K562 (cell line): ENCODE data around the gene ADAP1. TPM values are rescaled to one million over a fixed set of nuclear protein-coding genes. Genes with fewer than 3 reads are reported as not detected.

Experiments
- ATAC-seq: fragments of 200-7000 bp; cut with Tn5 transposase; 3 replicates; pipeline ENCODE4 v1.9.1; 2020; ENCODE audit warnings: moderate library complexity
- BruUV-seq: library from RNA; stranded (reverse); fragments of 400-500 nt; replicated peaks from 2 replicates; lab custom pipeline; 2021; lab: Mats Ljungman, UMichigan
- CTCF ChIA-PET: fragments of 300-600 bp; formaldehyde crosslinking; extraction: SDS; loops from one replicate; lab custom pipeline; 2021; ENCODE audit warnings: low intra/inter-chr PET ratio; lab: Yijun Ruan, JAX
- POLR2A ChIA-PET: fragments of 300-600, 350-650 bp; sonication (Branson Sonifier 250); formaldehyde crosslinking; extraction: SDS; loops from one replicate; lab custom pipeline; 2021; ENCODE audit warnings: antibody characterized with exemption, inconsistent platforms; lab: Yijun Ruan, JAX
- DNase-seq, 4 experiments: peaks; one replicate each; pipeline versions ENCODE4 v3.0.0 to v3.0.0-alpha.2; 2011 to 2018; ENCODE audit warnings: low spot score in 3 of 4, mixed read lengths in 3 of 4; ENCODE audit errors: extremely low read depth in 1 of 4
- FAIRE-seq: peaks from 2 replicates; lab custom pipeline; 2011; peaks lifted over from hg19 to GRCh38; lab: Jason Lieb, UNC
- H2AFZ ChIP-seq: 2 replicates; pipeline ENCODE4 v1.6.0; 2011; ENCODE audit warnings: low read depth, low read length, control low read depth, inconsistent platforms
- H3K27ac ChIP-seq: fragments of 200-600 bp; 3 replicates; pipeline ENCODE4 v1.8.0; 2011; ENCODE audit warnings: low read depth, mild to moderate bottlenecking, control low read depth, inconsistent platforms, low read length, moderate library complexity, mixed read lengths; ENCODE audit errors: extremely low read depth
- H3K27me3 ChIP-seq, 2 experiments: fragments of 300-600 bp in 1 of 2; 2 replicates in 1 of 2; 3 replicates in 1 of 2; pipeline versions ENCODE4 v1.6.0 to v1.8.0; 2011; ENCODE audit warnings: inconsistent platforms in 2 of 2, low read length in 2 of 2, mild to moderate bottlenecking in 1 of 2, mixed read lengths in 1 of 2, moderate library complexity in 1 of 2; ENCODE audit not compliant: control insufficient read depth in 2 of 2, insufficient read depth in 2 of 2
- H3K36me3 ChIP-seq: fragments of 300-600 bp; 3 replicates; pipeline ENCODE4 v1.8.0; 2011; ENCODE audit warnings: mild to moderate bottlenecking, low read length, inconsistent platforms; ENCODE audit not compliant: control insufficient read depth, insufficient read depth
- H3K4me1 ChIP-seq, 2 experiments: fragments of 200-600 bp in 1 of 2; replicated peaks in 1 of 2; 2 replicates in 1 of 2; 3 replicates in 1 of 2; pipeline versions ENCODE4 v1.5.1 to v1.8.0; 2011; ENCODE audit warnings: inconsistent platforms in 2 of 2, low read length in 2 of 2, mild to moderate bottlenecking in 1 of 2, mixed read lengths in 1 of 2, moderate library complexity in 1 of 2; ENCODE audit not compliant: control insufficient read depth in 2 of 2, insufficient read depth in 2 of 2
- H3K4me2 ChIP-seq: 2 replicates; pipeline ENCODE4 v1.6.1; 2011; ENCODE audit warnings: low read length, control low read depth, inconsistent platforms, mixed read lengths; ENCODE audit not compliant: insufficient read depth
- H3K4me3 ChIP-seq: fragments of 200-600 bp; sonication (generic), shearing (Covaris generic); 2 replicates; pipeline ENCODE4 v1.5.1; 2016; ENCODE audit warnings: control low read depth, inconsistent platforms
- H3K79me2 ChIP-seq: fragments of 200-600 bp; 3 replicates; pipeline ENCODE4 v1.8.0; 2011; ENCODE audit warnings: low read length, inconsistent platforms; ENCODE audit not compliant: control insufficient read depth, insufficient read depth
- H3K9ac ChIP-seq, 2 experiments: 2 replicates each; pipeline versions ENCODE4 v1.6.0 to v1.6.1; 2011; ENCODE audit warnings: low read depth in 2 of 2, low read length in 2 of 2, control low read depth in 1 of 2, inconsistent platforms in 1 of 2, mild to moderate bottlenecking in 1 of 2, mixed read lengths in 1 of 2; ENCODE audit not compliant: insufficient read depth in 1 of 2
- H3K9me1 ChIP-seq: one replicate; pipeline ENCODE4 v1.6.0; 2011; ENCODE audit warnings: inconsistent platforms, mild to moderate bottlenecking, low read length, moderate library complexity; ENCODE audit not compliant: control insufficient read depth, insufficient read depth
- H3K9me3 ChIP-seq: replicated peaks from 2 replicates; pipeline ENCODE4 v1.5.1; 2011; ENCODE audit warnings: low read depth, low read length, inconsistent platforms; ENCODE audit not compliant: control insufficient read depth, insufficient read depth
- H4K20me1 ChIP-seq: replicated peaks from 2 replicates; pipeline ENCODE4 v1.6.1; 2011; ENCODE audit warnings: low read length, inconsistent platforms, mixed read lengths; ENCODE audit not compliant: control insufficient read depth, insufficient read depth
- CBX1 ChIP-seq: sonication (generic); IDR thresholded peaks from 2 replicates; pipeline ENCODE4 v1.6.1; 2016; ENCODE audit warnings: antibody characterized with exemption, low read depth, mild to moderate bottlenecking
- DPF2 ChIP-seq: fragments of 450-650 bp; IDR thresholded peaks from 2 replicates; pipeline ENCODE4 v1.6.1; 2016
- TFAM ChIP-seq: fragments of 250-450 bp; sonication (Bioruptor Pico); conservative IDR thresholded peaks from 2 replicates; pipeline ENCODE4 v1.5.0; 2021; ENCODE audit warnings: mild to moderate bottlenecking, moderate library complexity
- USF1 ChIP-seq: sonication (generic); formaldehyde crosslinking; IDR thresholded peaks from 2 replicates; pipeline ENCODE4 v1.9.0; 2022; ENCODE audit warnings: mild to moderate bottlenecking, missing genetic modification reagents
- ZFP30 ChIP-seq: fragments of 250-450 bp; sonication (Bioruptor Pico); IDR thresholded peaks from 2 replicates; pipeline ENCODE4 v1.8.0; 2022; ENCODE audit warnings: moderate library complexity, mild to moderate bottlenecking, inconsistent platforms, borderline replicate concordance
- WGBS: fragments of 100-300 bp; shearing (Covaris generic); methylation state at CpG from one replicate; pipeline ENCODE4 v1.1.6; 2016; ENCODE audit warnings: low coverage, mixed read lengths; ENCODE audit not compliant: insufficient coverage; ENCODE audit errors: missing lambda C conversion rate; 5-methylcytosine and 5-hydroxymethylcytosine counted together
- in situ Hi-C: fragments of 300-500 bp; cut with MboI; formaldehyde crosslinking; loops from 4 replicates; pipeline ENCODE4 v1.15.0; 2018; ENCODE audit warnings: inconsistent platforms, mixed read lengths
- intact Hi-C: fragments of 100-400 bp; cut with micrococcal nuclease; formaldehyde crosslinking; loops from 2 replicates; pipeline ENCODE4 v1.14.2; 2022
- polyA plus RNA-seq, 8 experiments: library from polyadenylated mRNA; depleted of rRNA in 4 of 8; stranded (reverse) in 5 of 8; unstranded in 3 of 8; fragments of >200 nt; fragmentation: Nextera tagmentation in 2 of 8; fragmentation: Illumina TruSeq in 1 of 8; extraction: Ambion mirVana in 2 of 8; extraction: Trizol in 1 of 8; gene quantifications; 2 replicates each; pipeline versions ENCODE4 v1.2.1 to v1.2.3, GENCODE V29; 2011 to 2014; ENCODE audit warnings: inconsistent platforms in 1 of 8, missing spikeins in 1 of 8
- total RNA-seq, 7 experiments: library from RNA; depleted of rRNA in 6 of 7; stranded (reverse); fragments of >200 nt in 6 of 7; fragmentation: Illumina TruSeq in 2 of 7; extraction: Trizol in 2 of 7; gene quantifications; 2 replicates each; pipeline versions ENCODE4 v1.2.1 to v1.2.3, GENCODE V29; 2011 to 2021; ENCODE audit warnings: low replicate concordance in 1 of 7

ADAP1 gene
- total and polyA plus RNA-seq, 9 of the 15 experiments (the other 6 are each of a cell fraction or from before 2014, with no cell fraction given), result 0.27 to 1.4 (median 0.52) TPM; not detected in 3

GRCh38 chr7:974172-974571, 19.7 kb upstream of the ADAP1 start:
- FAIRE-seq, result peak; percentile 79
- intact Hi-C loops, result no loop called here

GRCh38 chr7:973312-973711, 18.8 kb upstream of the ADAP1 start:
- no peak for ATAC-seq
- intact Hi-C loops, result no loop called here
- H3K79me2 ChIP-seq, result peaks cover 46% of the 10 kb centered on the region
- no peak for TF ChIP-seq TFAM (CRISPR knock-in tag)
- no peak for TF ChIP-seq USF1 (CRISPR knock-in tag)
- no peak for TF ChIP-seq ZFP30
- H3K4me2 ChIP-seq, result no peak overlapping the region
- no peak overlapping the region; the same call in 2 of the 3 replicates for H3K27ac ChIP-seq
- H3K27me3 ChIP-seq, result no peaks in the 10 kb centered on the region
- no peaks in the 10 kb centered on the region for H3K9me3 ChIP-seq
- no peak for DNase-seq
- H3K4me3 ChIP-seq, result no peak overlapping the region
- no peak overlapping the region for H2AFZ ChIP-seq
- 88% methylated on average over 9 of the region's 9 CpGs for WGBS
- BruUV-seq, result no TSS peak
- no peak for FAIRE-seq
- in situ Hi-C loops, result no loop called here
- ChIA-PET POLR2A (interaction anchor here (1.0 to 1.4 kb wide), 4 partner anchors 9 to 164 kb away, joined by 3 to 6 read pairs (median 3); no protein-coding TSS in a partner anchor), CTCF (no interaction called here)
- no peaks in the 10 kb centered on the region; the same call in 1 of the 2 replicates for H4K20me1 ChIP-seq
- H3K9me1 ChIP-seq, result no peaks in the 10 kb centered on the region
- H3K36me3 ChIP-seq, result peaks cover 50% of the 10 kb centered on the region
- peaks cover 7 to 23% of the 10 kb centered on the region in 2 experiments; a peak in 4 of 5 replicates for H3K4me1 ChIP-seq
- peak overlapping the region in 1 of 2 experiments; percentile 50; a peak in 1 of 4 replicates for H3K9ac ChIP-seq

More at GRCh38 chr7:974172-974571, 19.7 kb upstream of the ADAP1 start:
- peak overlapping the region; percentile 100 for H3K4me3 ChIP-seq
- no peak overlapping the region; the same call in 2 of the 3 replicates for H3K27ac ChIP-seq
- in situ Hi-C loops, result no loop called here
- H3K9me3 ChIP-seq, result no peaks in the 10 kb centered on the region; the same call in 1 of the 2 replicates
- H3K4me2 ChIP-seq, result peak overlapping the region; percentile 92
- CTCF ChIA-PET, result interaction anchor here (0.7 kb wide), 1 partner anchor 17 kb away, joined by 3 read pairs; no protein-coding TSS in a partner anchor
- no peaks in the 10 kb centered on the region; the same call in 1 of the 2 replicates for H4K20me1 ChIP-seq
- WGBS, result 27% methylated on average over 6 of the region's 7 CpGs
- peaks cover 5 to 7% of the 10 kb centered on the region in 2 experiments; a peak in 3 of 5 replicates for H3K27me3 ChIP-seq
- no peak for DNase-seq
- H3K36me3 ChIP-seq, result peaks cover 41% of the 10 kb centered on the region
- no peak overlapping the region for H2AFZ ChIP-seq
- ATAC-seq, result peak; percentile 30; the same call in 1 of the 3 replicates
- BruUV-seq, result no TSS peak
- POLR2A ChIA-PET, result interaction anchor here (0.6 to 2.2 kb wide), 5 partner anchors 8 to 211 kb away, joined by 3 to 9 read pairs (median 5); no protein-coding TSS in a partner anchor
- H3K9me1 ChIP-seq, result no peaks in the 10 kb centered on the region
- H3K9ac ChIP-seq, result peak overlapping the region in 1 of 2 experiments; percentile 98; a peak in 3 of 4 replicates
- H3K79me2 ChIP-seq, result peaks cover 46% of the 10 kb centered on the region
- TF ChIP-seq DPF2 (0 out of 2 replicates have a peak, but pooled peaks have one; percentile 6), CBX1 (no peak)
- TF ChIP-seq, all 486 proteins: peak for 1
- peaks cover 7 to 25% of the 10 kb centered on the region in 2 experiments; a peak in 4 of 5 replicates for H3K4me1 ChIP-seq
